HUES64 (cell line): ENCODE measurements around the gene FGFBP2.

Experiments used
- H3K27ac ChIP-seq: 2 replicates; pipeline ENCODE4 v1.7.0; 2013; ENCODE audit warnings: low read depth, low read length, inconsistent platforms
- H3K27me3 ChIP-seq: 2 replicates; pipeline ENCODE4 v1.6.1; 2013; ENCODE audit warnings: mild to moderate bottlenecking, low read length; ENCODE audit not compliant: insufficient read depth
- H3K36me3 ChIP-seq: 2 replicates; pipeline ENCODE4 v1.6.1; 2013; ENCODE audit warnings: mild to moderate bottlenecking, low read length; ENCODE audit not compliant: insufficient read depth
- H3K4me1 ChIP-seq: 2 replicates; pipeline ENCODE4 v1.6.1; 2013; ENCODE audit warnings: mild to moderate bottlenecking, low read length, moderate library complexity; ENCODE audit not compliant: insufficient read depth
- H3K4me3 ChIP-seq: 2 replicates; pipeline ENCODE4 v1.5.1; 2013; ENCODE audit warnings: mild to moderate bottlenecking, low read length, moderate library complexity
- H3K9ac ChIP-seq: 2 replicates; pipeline ENCODE4 v1.6.1; 2013; ENCODE audit warnings: mild to moderate bottlenecking, low read depth, low read length
- H3K9me3 ChIP-seq: 2 replicates; pipeline ENCODE4 v1.6.1; 2013; ENCODE audit warnings: low read depth, low read length; ENCODE audit not compliant: insufficient read depth
- WGBS: fragments of 150-250, 120-280 bp; methylation state at CpG from one replicate; pipeline ENCODE4 v1.1.7; 2013; ENCODE audit warnings: missing lambda C conversion rate; 5-methylcytosine and 5-hydroxymethylcytosine counted together

Gene FGFBP2

DNA sequence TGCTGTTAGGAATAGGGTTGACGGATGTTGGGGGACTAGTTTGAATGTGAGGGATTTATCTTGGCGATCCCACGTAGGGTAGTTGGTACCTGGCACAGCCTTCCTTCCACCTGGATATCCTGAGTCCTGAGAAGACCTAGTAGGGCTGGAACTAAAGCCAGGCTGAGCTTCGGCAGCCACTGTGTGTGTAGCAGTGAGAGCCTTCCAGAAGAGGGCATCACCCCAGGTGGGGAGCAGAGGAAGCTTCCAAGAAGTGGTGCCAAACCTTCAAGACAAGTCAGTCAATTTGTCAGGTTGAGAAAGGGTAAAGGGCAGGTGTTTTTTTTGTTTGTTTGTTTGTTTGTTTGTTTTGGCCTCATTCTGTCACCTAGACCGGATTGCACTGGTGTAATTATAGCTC is 1.2 kb upstream of the FGFBP2 start:
- peaks cover 4% of the 10 kb centered on the region for H3K9me3 ChIP-seq
- no peak overlapping the region for H3K9ac ChIP-seq
- no peaks in the 10 kb centered on the region for H3K27me3 ChIP-seq
- H3K4me3 ChIP-seq = no peak overlapping the region
- H3K27ac ChIP-seq = no peak overlapping the region
- 92% methylated on average over 5 of the region's 5 CpGs for WGBS
- no peaks in the 10 kb centered on the region for H3K4me1 ChIP-seq
- H3K36me3 ChIP-seq = peaks cover 15% of the 10 kb centered on the region

DNA sequence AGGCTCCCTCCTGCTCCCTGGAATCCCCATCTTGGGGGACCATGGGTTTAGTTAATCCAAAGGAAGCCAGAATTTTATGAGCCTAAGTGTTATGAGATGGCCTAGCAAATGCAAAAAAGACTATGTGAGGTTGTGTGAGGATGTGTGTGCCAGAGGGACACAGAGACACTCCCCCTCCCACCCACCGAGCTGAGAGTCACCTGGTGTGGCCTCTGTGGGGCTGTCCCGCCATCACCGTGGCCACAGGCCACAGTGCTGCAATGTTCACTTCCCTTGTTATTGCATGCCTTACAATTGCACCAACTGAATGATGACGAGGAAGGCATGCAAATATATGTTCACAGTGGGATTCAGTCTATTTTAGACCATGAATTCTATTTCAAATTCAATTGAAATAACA is 601 bp upstream of the FGFBP2 start:
- Histone ChIP-seq H3K9me3 (peaks cover 4% of the 10 kb centered on the region), H3K4me3 (no peak overlapping the region), H3K36me3 (peaks cover 9% of the 10 kb centered on the region), H3K9ac (no peak overlapping the region), H3K27ac (no peak overlapping the region), H3K4me1 (no peaks in the 10 kb centered on the region), H3K27me3 (no peaks in the 10 kb centered on the region)
- 90% methylated on average over 4 of the region's 4 CpGs for WGBS

DNA sequence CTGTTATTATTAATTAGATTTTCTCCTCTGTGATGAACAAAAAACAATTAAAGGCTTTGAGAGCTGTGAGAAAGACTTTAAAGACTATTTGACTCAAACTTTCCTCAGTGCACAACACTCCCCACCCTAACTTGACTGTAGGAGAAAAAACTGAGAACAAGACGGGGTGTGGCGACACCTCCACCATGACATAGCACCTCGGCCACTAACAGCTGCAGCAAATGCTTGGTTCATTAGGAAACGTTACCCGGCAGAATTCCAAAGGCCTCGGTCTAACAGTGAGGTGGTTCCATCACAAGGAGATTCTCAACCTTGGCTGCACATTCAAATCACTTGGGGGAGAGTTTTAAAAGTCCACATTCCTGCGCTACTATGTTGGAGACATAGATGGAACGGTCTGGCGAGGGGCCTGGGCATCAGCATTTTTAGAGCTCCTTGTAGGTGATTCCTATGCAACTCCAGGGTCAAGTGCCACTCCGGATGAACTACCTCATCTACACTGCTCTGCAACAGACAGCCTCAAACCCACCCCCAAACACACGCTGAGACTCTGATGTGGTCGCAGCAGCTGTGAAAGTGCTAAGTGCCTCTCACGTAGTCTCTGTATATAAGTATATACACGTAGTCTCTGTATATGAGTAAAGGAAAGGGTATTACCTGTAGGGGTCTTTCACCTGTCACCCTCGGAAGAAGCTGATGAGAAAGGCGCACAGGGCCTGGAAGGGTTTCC is 1.0 kb downstream of the FGFBP2 start:
- H3K36me3 ChIP-seq = no peaks in the 10 kb centered on the region
- no peaks in the 10 kb centered on the region for H3K27me3 ChIP-seq
- WGBS = 91% methylated on average over 16 of the region's 16 CpGs
- H3K4me1 ChIP-seq = peaks cover 7% of the 10 kb centered on the region; the same call in 1 of the 2 replicates
- no peak overlapping the region for H3K9ac ChIP-seq
- H3K27ac ChIP-seq = no peak overlapping the region
- no peak overlapping the region for H3K4me3 ChIP-seq
- H3K9me3 ChIP-seq = peaks cover 4% of the 10 kb centered on the region

DNA sequence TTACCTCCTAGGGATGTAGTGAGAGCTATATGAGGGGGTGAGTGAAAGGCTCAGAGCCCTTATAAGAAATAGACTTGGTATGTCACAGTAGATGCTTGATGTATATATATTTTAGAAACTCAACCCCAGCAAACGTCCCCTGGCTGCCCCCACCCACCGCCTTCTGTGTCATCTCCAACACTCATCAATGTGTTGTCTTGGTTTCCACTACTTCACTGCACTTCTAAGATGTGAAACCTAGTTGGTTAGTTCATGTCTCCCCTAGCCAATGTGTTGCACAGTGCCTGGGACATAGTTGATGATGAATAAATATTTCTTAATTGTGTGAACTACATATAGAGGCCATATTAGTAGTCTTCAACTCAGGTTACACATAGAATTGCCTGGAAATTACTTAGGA is 4.4 kb downstream of the FGFBP2 start:
- H3K4me1 ChIP-seq = peaks cover 7% of the 10 kb centered on the region; the same call in 1 of the 2 replicates
- no peak overlapping the region for H3K4me3 ChIP-seq
- no peak overlapping the region for H3K9ac ChIP-seq
- no peaks in the 10 kb centered on the region for H3K27me3 ChIP-seq
- no peaks in the 10 kb centered on the region for H3K36me3 ChIP-seq
- no peak overlapping the region for H3K27ac ChIP-seq
- peaks cover 16% of the 10 kb centered on the region; the same call in 1 of the 2 replicates for H3K9me3 ChIP-seq
- WGBS = 77% methylated on average over 2 of the region's 2 CpGs

DNA sequence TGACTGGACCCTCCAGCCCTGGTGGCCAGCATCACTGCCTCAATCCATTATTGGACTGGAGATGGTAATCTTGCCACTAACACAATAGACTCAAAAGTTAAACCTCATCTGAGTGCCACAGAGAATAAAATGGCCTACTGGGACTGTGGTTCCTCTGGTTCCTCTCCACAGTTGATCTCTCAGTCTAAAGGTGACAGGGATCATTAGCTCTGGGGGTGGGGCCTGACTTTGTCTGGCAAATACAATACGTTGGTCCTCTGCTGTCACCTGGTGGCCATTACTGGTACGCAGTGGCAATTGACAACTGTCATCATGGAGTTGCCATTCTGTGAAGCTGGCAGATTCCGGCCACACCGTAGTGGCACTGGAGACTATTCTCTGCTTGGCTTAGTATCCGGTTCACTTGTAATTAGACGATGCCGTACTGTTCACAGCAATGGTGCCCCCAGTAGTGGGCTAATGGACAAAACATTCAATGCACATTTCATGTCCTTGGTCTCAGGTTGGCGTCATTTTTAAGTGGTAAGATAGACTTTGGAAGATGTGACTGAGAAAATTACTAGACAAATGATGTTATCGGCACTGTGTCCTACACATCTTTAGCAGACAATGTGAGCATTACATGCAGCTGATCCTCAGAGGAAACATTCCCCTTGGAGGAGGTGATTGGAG is 6.7 kb downstream of the FGFBP2 start:
- Histone ChIP-seq H3K27ac (no peak overlapping the region), H3K4me3 (no peak overlapping the region), H3K4me1 (peaks cover 7% of the 10 kb centered on the region; the same call in 1 of the 2 replicates), H3K27me3 (no peaks in the 10 kb centered on the region), H3K36me3 (no peaks in the 10 kb centered on the region), H3K9ac (no peak overlapping the region), H3K9me3 (peaks cover 18% of the 10 kb centered on the region; the same call in 1 of the 2 replicates)
- 59% methylated on average over 9 of the region's 9 CpGs for WGBS

DNA sequence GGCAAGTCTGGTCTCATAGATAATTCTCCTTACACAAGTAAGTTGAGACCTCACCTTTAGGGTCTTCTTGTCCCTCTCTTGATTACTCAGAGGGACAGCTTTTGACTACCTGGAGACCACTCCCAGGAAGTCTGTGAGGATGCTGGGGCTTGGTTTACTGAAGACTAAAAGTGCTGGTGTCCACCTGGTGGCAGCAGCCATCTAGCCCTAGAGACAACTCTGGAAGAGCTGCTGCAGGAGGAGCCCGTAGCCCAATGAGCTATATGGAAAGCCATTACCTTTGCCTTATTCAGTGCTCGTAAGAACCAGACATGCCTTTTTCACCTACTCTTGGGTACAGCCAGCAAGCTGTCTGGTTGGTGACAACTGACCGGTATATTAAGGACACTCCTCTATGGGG is 7.3 kb downstream of the FGFBP2 start:
- no peak overlapping the region for H3K9ac ChIP-seq
- peaks cover 7% of the 10 kb centered on the region; the same call in 1 of the 2 replicates for H3K4me1 ChIP-seq
- no peak overlapping the region for H3K4me3 ChIP-seq
- H3K9me3 ChIP-seq = peaks cover 18% of the 10 kb centered on the region; the same call in 1 of the 2 replicates
- H3K36me3 ChIP-seq = no peaks in the 10 kb centered on the region
- no peaks in the 10 kb centered on the region for H3K27me3 ChIP-seq
- WGBS = 89% methylated on average over 3 of the region's 3 CpGs
- no peak overlapping the region for H3K27ac ChIP-seq

DNA sequence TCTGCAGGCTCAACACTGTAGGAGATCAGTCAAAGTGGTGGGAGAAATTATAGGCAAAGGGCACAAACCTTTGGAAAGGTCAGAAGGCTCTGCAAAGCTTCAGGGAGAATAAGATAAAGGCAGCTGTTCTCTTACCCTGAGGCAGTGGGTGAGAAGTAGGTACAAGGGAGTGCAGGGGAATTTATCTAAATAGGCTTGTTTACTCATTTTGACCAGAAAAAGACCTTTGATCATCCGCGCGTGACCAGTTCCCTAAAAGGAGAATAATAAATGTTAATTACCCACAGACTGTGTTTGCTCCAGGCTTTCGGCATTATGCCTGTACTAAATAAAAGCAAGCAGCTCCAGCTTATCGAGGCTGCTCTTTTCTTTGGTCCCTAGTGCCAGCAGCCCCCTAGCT is 9.3 kb downstream of the FGFBP2 start:
- Histone ChIP-seq H3K36me3 (no peaks in the 10 kb centered on the region), H3K27me3 (no peaks in the 10 kb centered on the region), H3K4me1 (peaks cover 7% of the 10 kb centered on the region; the same call in 1 of the 2 replicates), H3K4me3 (no peak overlapping the region), H3K9ac (no peak overlapping the region), H3K9me3 (peaks cover 18% of the 10 kb centered on the region; the same call in 1 of the 2 replicates), H3K27ac (no peak overlapping the region)
- 96% methylated on average over 2 of the region's 5 CpGs for WGBS

DNA sequence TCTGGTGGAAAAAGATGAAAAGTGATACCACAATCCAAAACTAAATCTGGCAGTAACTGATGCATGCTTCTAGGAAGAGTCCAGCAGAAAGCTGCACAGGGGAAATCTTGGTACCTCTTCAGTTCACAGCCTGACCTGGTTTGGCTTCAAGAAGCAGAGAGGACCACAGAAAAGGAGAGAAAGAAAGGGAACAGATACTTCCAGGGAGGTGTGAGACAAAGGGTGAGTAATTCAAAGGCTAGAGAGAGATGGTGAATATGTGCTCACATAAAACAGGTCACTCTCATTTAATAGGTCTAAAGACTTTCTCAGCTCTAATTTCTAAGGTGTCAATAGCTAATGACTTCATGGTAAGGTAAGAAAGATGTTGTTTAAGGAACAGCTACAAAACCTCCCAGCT is 11.2 kb downstream of the FGFBP2 start:
- no peak overlapping the region for H3K9ac ChIP-seq
- H3K36me3 ChIP-seq = no peaks in the 10 kb centered on the region
- H3K4me1 ChIP-seq = no peaks in the 10 kb centered on the region
- H3K4me3 ChIP-seq = no peak overlapping the region
- H3K27ac ChIP-seq = no peak overlapping the region
- no peaks in the 10 kb centered on the region for H3K27me3 ChIP-seq
- peaks cover 18% of the 10 kb centered on the region; the same call in 1 of the 2 replicates for H3K9me3 ChIP-seq

DNA sequence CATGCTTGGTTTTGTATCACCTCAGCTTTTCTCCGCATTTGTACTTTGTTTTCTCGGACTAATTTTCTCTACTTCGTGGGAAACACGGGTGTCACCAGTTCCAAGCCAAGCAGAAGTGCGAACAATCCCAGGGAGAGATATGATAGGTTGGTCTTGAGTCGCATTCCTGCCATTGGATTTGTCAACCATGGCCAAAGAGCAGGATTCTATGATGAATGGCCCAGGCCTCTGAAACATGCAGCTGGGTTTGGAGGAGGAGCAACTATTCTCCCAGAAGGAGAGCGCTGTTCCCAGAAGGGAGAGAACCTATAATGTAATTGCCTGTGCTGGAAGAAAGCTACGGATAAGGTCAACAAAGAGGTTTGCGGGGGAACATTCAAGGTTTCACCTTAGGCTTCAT is 14.1 kb downstream of the FGFBP2 start:
- Histone ChIP-seq H3K27ac (no peak overlapping the region), H3K27me3 (no peaks in the 10 kb centered on the region), H3K36me3 (no peaks in the 10 kb centered on the region), H3K4me1 (no peaks in the 10 kb centered on the region), H3K9me3 (peaks cover 5% of the 10 kb centered on the region; the same call in 1 of the 2 replicates), H3K9ac (no peak overlapping the region), H3K4me3 (no peak overlapping the region)
- WGBS = 92% methylated on average over 9 of the region's 9 CpGs

DNA sequence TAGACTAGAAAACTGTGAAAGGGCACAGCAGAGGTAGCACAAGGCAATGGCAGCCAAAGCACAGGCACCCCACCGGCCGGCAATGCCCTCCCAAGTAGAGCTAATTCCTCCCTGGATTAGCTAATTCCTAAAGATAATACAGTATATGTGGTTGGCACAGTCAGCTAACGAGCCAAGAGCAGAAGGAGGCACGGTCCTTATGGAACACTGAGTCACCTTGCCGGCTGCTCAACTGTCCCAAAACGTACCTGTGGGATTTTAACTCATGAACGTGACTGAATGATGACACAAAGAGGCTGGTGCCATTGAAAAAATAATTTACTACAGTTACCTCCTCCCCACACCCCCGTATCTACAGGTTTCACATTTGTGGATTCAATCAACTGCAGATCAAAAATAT is 15.3 kb downstream of the FGFBP2 start:
- no peaks in the 10 kb centered on the region for H3K4me1 ChIP-seq
- no peaks in the 10 kb centered on the region for H3K9me3 ChIP-seq
- no peak overlapping the region for H3K4me3 ChIP-seq
- 93% methylated on average over 8 of the region's 8 CpGs for WGBS
- no peak overlapping the region for H3K9ac ChIP-seq
- no peaks in the 10 kb centered on the region for H3K36me3 ChIP-seq
- H3K27me3 ChIP-seq = no peaks in the 10 kb centered on the region
- no peak overlapping the region for H3K27ac ChIP-seq

DNA sequence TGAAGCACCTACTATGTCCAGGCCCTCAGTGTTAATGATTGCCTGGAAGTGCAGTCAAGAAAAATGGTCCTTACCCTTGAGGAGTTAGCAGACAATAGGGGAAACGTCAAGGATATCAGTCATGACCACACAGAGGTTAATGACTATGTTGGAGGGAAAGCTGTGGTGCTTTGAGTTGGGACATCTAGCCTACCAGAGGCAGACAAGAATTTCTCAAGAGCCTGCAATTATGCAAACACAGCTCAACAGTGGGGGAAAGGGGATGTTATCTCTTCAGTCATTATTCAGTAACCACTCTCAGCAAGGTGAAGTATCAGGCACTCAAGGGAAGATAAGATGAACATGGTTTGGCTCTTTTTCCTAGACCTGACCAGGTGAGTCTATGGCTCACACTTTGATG is 17.5 kb downstream of the FGFBP2 start:
- Histone ChIP-seq H3K9ac (no peak overlapping the region), H3K4me3 (no peak overlapping the region), H3K4me1 (no peaks in the 10 kb centered on the region), H3K36me3 (no peaks in the 10 kb centered on the region), H3K27me3 (no peaks in the 10 kb centered on the region), H3K27ac (no peak overlapping the region), H3K9me3 (no peaks in the 10 kb centered on the region)
- 76% methylated on average over 1 of the region's 1 CpG for WGBS
